PC-9 (cell line): ENCODE results near the gene EXOSC5. TPM values are rescaled to one million over a fixed set of nuclear protein-coding genes. Genes with fewer than 3 reads are reported as not detected.

ENCODE experiments used
- BruUV-seq: library from RNA; stranded (reverse); fragments of 400-500 nt; replicated peaks from 2 replicates; lab custom pipeline; 2021; lab: Mats Ljungman, UMichigan
- CTCF ChIA-PET: fragments of 300-600 bp; sonication (Branson Sonifier 250); formaldehyde crosslinking; loops from one replicate; lab custom pipeline; 2022; ENCODE audit warnings: antibody characterized with exemption; lab: Charles Lee
- POLR2A ChIA-PET: fragments of 300-600 bp; sonication (Branson Sonifier 250); formaldehyde crosslinking; loops from one replicate; lab custom pipeline; 2022; ENCODE audit warnings: antibody characterized with exemption; ENCODE audit not compliant: unreplicated experiment; lab: Charles Lee
- DNase-seq, 2 experiments: peaks; one replicate each; pipeline versions ENCODE4 v3.0.0 to v3.0.0-alpha.2; 2015 to 2022; ENCODE audit warnings: mixed read lengths in 1 of 2
- H2AFZ ChIP-seq: fragments of 200-600 bp; sonication (generic); 2 replicates; pipeline ENCODE4 v1.8.1; 2017; ENCODE audit warnings: antibody characterized with exemption
- H3F3A ChIP-seq: fragments of 200-600 bp; sonication (generic); 2 replicates; pipeline ENCODE4 v1.8.1; 2017; ENCODE audit warnings: antibody characterized with exemption, mild to moderate bottlenecking, low read depth; ENCODE audit not compliant: insufficient read depth
- H3K27ac ChIP-seq: fragments of 200-600 bp; sonication (generic); 2 replicates; pipeline ENCODE4 v1.6.1; 2016; ENCODE audit warnings: mixed run types
- H3K27me3 ChIP-seq: fragments of 200-600 bp; sonication (generic); 2 replicates; pipeline ENCODE4 v1.6.1; 2016; ENCODE audit warnings: low read depth, mixed run types; ENCODE audit not compliant: insufficient read depth
- H3K36me3 ChIP-seq: fragments of 200-600 bp; sonication (generic); 2 replicates; pipeline ENCODE4 v1.6.1; 2016; ENCODE audit warnings: low read depth, mixed run types
- H3K4me1 ChIP-seq: fragments of 200-600 bp; sonication (generic); replicated peaks from 2 replicates; pipeline ENCODE4 v1.6.1; 2016; ENCODE audit warnings: mixed run types; ENCODE audit not compliant: insufficient read depth
- H3K4me2 ChIP-seq: fragments of 200-600 bp; sonication (generic); 2 replicates; pipeline ENCODE4 v1.6.1; 2017; ENCODE audit warnings: mixed run types
- H3K4me3 ChIP-seq: fragments of 200-600 bp; sonication (generic); 2 replicates; pipeline ENCODE4 v1.6.1; 2016; ENCODE audit warnings: mixed run types
- H3K79me2 ChIP-seq: fragments of 200-600 bp; sonication (generic); 2 replicates; pipeline ENCODE4 v1.6.1; 2017; ENCODE audit warnings: low read depth, mixed run types
- H3K9me2 ChIP-seq: fragments of 200-600 bp; sonication (generic); 2 replicates; pipeline ENCODE4 v1.8.1; 2017; ENCODE audit warnings: mild to moderate bottlenecking; ENCODE audit not compliant: insufficient read depth
- H3K9me3 ChIP-seq: fragments of 200-600 bp; sonication (generic); 2 replicates; pipeline ENCODE4 v1.8.1; 2016; ENCODE audit warnings: low read depth; ENCODE audit not compliant: insufficient read depth
- H4K20me1 ChIP-seq: fragments of 200-600 bp; sonication (generic); 2 replicates; pipeline ENCODE4 v1.8.1; 2017; ENCODE audit not compliant: insufficient read depth
- CTCF ChIP-seq: fragments of 200-600 bp; sonication (generic); conservative IDR thresholded peaks from 2 replicates; pipeline ENCODE4 v1.6.1; 2017; ENCODE audit warnings: mixed run types, antibody characterized with exemption, mild to moderate bottlenecking, moderate library complexity
- EZH2 ChIP-seq: fragments of 200-600 bp; sonication (generic); IDR thresholded peaks from 2 replicates; pipeline ENCODE4 v1.8.0; 2017; ENCODE audit warnings: antibody characterized with exemption, low read depth
- intact Hi-C: fragments of 100-400 bp; cut with micrococcal nuclease; formaldehyde crosslinking; loops from one replicate; pipeline ENCODE4 v1.10.0; 2022; ENCODE audit not compliant: unreplicated experiment
- total RNA-seq: library from RNA; stranded (reverse); gene quantifications from 2 replicates; pipeline ENCODE4 v1.2.3, GENCODE V29; 2021

The EXOSC5 gene
- total RNA-seq, 1 experiment from 2014 or later: 37.7 TPM

- POLR2A ChIA-PET: interaction anchor here (0.7 kb wide), 1 partner anchor 31 kb away, joined by 3 read pairs; no protein-coding TSS in a partner anchor
Measured at GRCh38 chr19:41408256-41408655, 11.1 kb upstream of the EXOSC5 start.

GRCh38 chr19:41407271-41407670 lies 10.1 kb upstream of the EXOSC5 start:
- no peak for TF ChIP-seq EZH2
- no peak for TF ChIP-seq CTCF
- Histone ChIP-seq H4K20me1 (no peaks in the 10 kb centered on the region; the same call in 1 of the 2 replicates), H3K4me1 (peaks cover 9% of the 10 kb centered on the region), H3K36me3 (no peaks in the 10 kb centered on the region), H2AFZ (no peak overlapping the region), H3K9me3 (no peaks in the 10 kb centered on the region), H3K4me2 (no peak overlapping the region), H3K27me3 (no peaks in the 10 kb centered on the region), H3K4me3 (no peak overlapping the region), H3F3A (no peaks in the 10 kb centered on the region), H3K9me2 (no peaks in the 10 kb centered on the region), H3K79me2 (no peaks in the 10 kb centered on the region), H3K27ac (no peak overlapping the region)
- POLR2A ChIA-PET: no interaction called here
- CTCF ChIA-PET: no interaction called here
- intact Hi-C loops: no loop called here
- BruUV-seq: no TSS peak
- no peak for DNase-seq

More at GRCh38 chr19:41408256-41408655, 11.1 kb upstream of the EXOSC5 start:
- no peak for DNase-seq
- no peak for TF ChIP-seq EZH2
- TF ChIP-seq CTCF: no peak
- no peaks in the 10 kb centered on the region for H3K9me3 ChIP-seq
- no peak overlapping the region for H3K4me2 ChIP-seq
- CTCF ChIA-PET: no interaction called here
- no peak overlapping the region for H3K4me3 ChIP-seq
- peaks cover 9% of the 10 kb centered on the region for H3K4me1 ChIP-seq
- no peaks in the 10 kb centered on the region; the same call in 1 of the 2 replicates for H4K20me1 ChIP-seq
- H2AFZ ChIP-seq: no peak overlapping the region
- H3K9me2 ChIP-seq: no peaks in the 10 kb centered on the region
- intact Hi-C loops: no loop called here
- no peaks in the 10 kb centered on the region for H3K79me2 ChIP-seq
- H3F3A ChIP-seq: no peaks in the 10 kb centered on the region
- no peaks in the 10 kb centered on the region for H3K36me3 ChIP-seq
- no TSS peak for BruUV-seq
- no peak overlapping the region for H3K27ac ChIP-seq
- H3K27me3 ChIP-seq: no peaks in the 10 kb centered on the region

GRCh38 chr19:41405776-41406175 lies 8.6 kb upstream of the EXOSC5 start:
- no peak overlapping the region for H3K4me2 ChIP-seq
- no peak for DNase-seq
- no peaks in the 10 kb centered on the region for H3K27me3 ChIP-seq
- no peak overlapping the region for H3K27ac ChIP-seq
- H3K9me2 ChIP-seq: no peaks in the 10 kb centered on the region
- intact Hi-C loops: no loop called here
- CTCF ChIA-PET: no interaction called here
- H3F3A ChIP-seq: no peaks in the 10 kb centered on the region
- H3K4me3 ChIP-seq: no peak overlapping the region
- POLR2A ChIA-PET: no interaction called here
- H3K4me1 ChIP-seq: peaks cover 9% of the 10 kb centered on the region
- no peak overlapping the region for H2AFZ ChIP-seq
- H3K36me3 ChIP-seq: no peaks in the 10 kb centered on the region
- BruUV-seq: no TSS peak
- H3K9me3 ChIP-seq: no peaks in the 10 kb centered on the region
- H3K79me2 ChIP-seq: no peaks in the 10 kb centered on the region
- TF ChIP-seq CTCF (no peak), EZH2 (no peak)
- no peaks in the 10 kb centered on the region; the same call in 1 of the 2 replicates for H4K20me1 ChIP-seq
